K562 (cell line): ENCODE measurements around the gene PRSS8. TPM values are rescaled to one million over a fixed set of nuclear protein-coding genes. Genes with fewer than 3 reads are reported as not detected.

Experiments used
- ATAC-seq: fragments of 200-7000 bp; cut with Tn5 transposase; 3 replicates; pipeline ENCODE4 v1.9.1; 2020; ENCODE audit warnings: moderate library complexity
- BruUV-seq: library from RNA; stranded (reverse); fragments of 400-500 nt; replicated peaks from 2 replicates; lab custom pipeline; 2021; lab: Mats Ljungman, UMichigan
- CTCF ChIA-PET: fragments of 300-600 bp; formaldehyde crosslinking; extraction: SDS; loops from one replicate; lab custom pipeline; 2021; ENCODE audit warnings: low intra/inter-chr PET ratio; lab: Yijun Ruan, JAX
- POLR2A ChIA-PET: fragments of 300-600, 350-650 bp; sonication (Branson Sonifier 250); formaldehyde crosslinking; extraction: SDS; loops from one replicate; lab custom pipeline; 2021; ENCODE audit warnings: antibody characterized with exemption, inconsistent platforms; lab: Yijun Ruan, JAX
- DNase-seq, 4 experiments: peaks; one replicate each; pipeline versions ENCODE4 v3.0.0 to v3.0.0-alpha.2; 2011 to 2018; ENCODE audit warnings: low spot score in 3 of 4, mixed read lengths in 3 of 4; ENCODE audit errors: extremely low read depth in 1 of 4
- FAIRE-seq: peaks from 2 replicates; lab custom pipeline; 2011; peaks lifted over from hg19 to GRCh38; lab: Jason Lieb, UNC
- H2AFZ ChIP-seq: 2 replicates; pipeline ENCODE4 v1.6.0; 2011; ENCODE audit warnings: low read depth, low read length, control low read depth, inconsistent platforms
- H3K27ac ChIP-seq: fragments of 200-600 bp; 3 replicates; pipeline ENCODE4 v1.8.0; 2011; ENCODE audit warnings: low read depth, mild to moderate bottlenecking, control low read depth, inconsistent platforms, low read length, moderate library complexity, mixed read lengths; ENCODE audit errors: extremely low read depth
- H3K27me3 ChIP-seq, 2 experiments: fragments of 300-600 bp in 1 of 2; 2 replicates in 1 of 2; 3 replicates in 1 of 2; pipeline versions ENCODE4 v1.6.0 to v1.8.0; 2011; ENCODE audit warnings: inconsistent platforms in 2 of 2, low read length in 2 of 2, mild to moderate bottlenecking in 1 of 2, mixed read lengths in 1 of 2, moderate library complexity in 1 of 2; ENCODE audit not compliant: control insufficient read depth in 2 of 2, insufficient read depth in 2 of 2
- H3K36me3 ChIP-seq: fragments of 300-600 bp; 3 replicates; pipeline ENCODE4 v1.8.0; 2011; ENCODE audit warnings: mild to moderate bottlenecking, low read length, inconsistent platforms; ENCODE audit not compliant: control insufficient read depth, insufficient read depth
- H3K4me1 ChIP-seq, 2 experiments: fragments of 200-600 bp in 1 of 2; replicated peaks in 1 of 2; 2 replicates in 1 of 2; 3 replicates in 1 of 2; pipeline versions ENCODE4 v1.5.1 to v1.8.0; 2011; ENCODE audit warnings: inconsistent platforms in 2 of 2, low read length in 2 of 2, mild to moderate bottlenecking in 1 of 2, mixed read lengths in 1 of 2, moderate library complexity in 1 of 2; ENCODE audit not compliant: control insufficient read depth in 2 of 2, insufficient read depth in 2 of 2
- H3K4me2 ChIP-seq: 2 replicates; pipeline ENCODE4 v1.6.1; 2011; ENCODE audit warnings: low read length, control low read depth, inconsistent platforms, mixed read lengths; ENCODE audit not compliant: insufficient read depth
- H3K4me3 ChIP-seq: fragments of 200-600 bp; sonication (generic), shearing (Covaris generic); 2 replicates; pipeline ENCODE4 v1.5.1; 2016; ENCODE audit warnings: control low read depth, inconsistent platforms
- H3K79me2 ChIP-seq: fragments of 200-600 bp; 3 replicates; pipeline ENCODE4 v1.8.0; 2011; ENCODE audit warnings: low read length, inconsistent platforms; ENCODE audit not compliant: control insufficient read depth, insufficient read depth
- H3K9ac ChIP-seq, 2 experiments: 2 replicates each; pipeline versions ENCODE4 v1.6.0 to v1.6.1; 2011; ENCODE audit warnings: low read depth in 2 of 2, low read length in 2 of 2, control low read depth in 1 of 2, inconsistent platforms in 1 of 2, mild to moderate bottlenecking in 1 of 2, mixed read lengths in 1 of 2; ENCODE audit not compliant: insufficient read depth in 1 of 2
- H3K9me1 ChIP-seq: one replicate; pipeline ENCODE4 v1.6.0; 2011; ENCODE audit warnings: inconsistent platforms, mild to moderate bottlenecking, low read length, moderate library complexity; ENCODE audit not compliant: control insufficient read depth, insufficient read depth
- H3K9me3 ChIP-seq: replicated peaks from 2 replicates; pipeline ENCODE4 v1.5.1; 2011; ENCODE audit warnings: low read depth, low read length, inconsistent platforms; ENCODE audit not compliant: control insufficient read depth, insufficient read depth
- H4K20me1 ChIP-seq: replicated peaks from 2 replicates; pipeline ENCODE4 v1.6.1; 2011; ENCODE audit warnings: low read length, inconsistent platforms, mixed read lengths; ENCODE audit not compliant: control insufficient read depth, insufficient read depth
- C11orf30 ChIP-seq: fragments of 450-650 bp; IDR thresholded peaks from 2 replicates; pipeline ENCODE4 v1.6.1; 2016; ENCODE audit warnings: low read depth, mild to moderate bottlenecking
- ELK1 ChIP-seq: sonication (generic); formaldehyde crosslinking; IDR thresholded peaks from 2 replicates; pipeline ENCODE4 v1.8.1; 2022; ENCODE audit warnings: missing genetic modification reagents
- MNT ChIP-seq, 2 experiments: fragments of 450-650 bp; conservative IDR thresholded peaks; 2 replicates each; pipeline ENCODE4 v1.6.1; 2017; ENCODE audit warnings: mild to moderate bottlenecking in 2 of 2, moderate library complexity in 2 of 2
- POLR2H ChIP-seq: IDR thresholded peaks from 2 replicates; pipeline ENCODE4 v1.6.1; 2016; ENCODE audit warnings: missing genetic modification characterization, low read depth, mild to moderate bottlenecking, control low read depth, missing compliant biosample characterization, moderate library complexity
- ZNF830 ChIP-seq: fragments of 250-450 bp; sonication (Bioruptor Pico); IDR thresholded peaks from 2 replicates; pipeline ENCODE4 v1.5.0; 2021; ENCODE audit warnings: mild to moderate bottlenecking
- WGBS: fragments of 100-300 bp; shearing (Covaris generic); methylation state at CpG from one replicate; pipeline ENCODE4 v1.1.6; 2016; ENCODE audit warnings: low coverage, mixed read lengths; ENCODE audit not compliant: insufficient coverage; ENCODE audit errors: missing lambda C conversion rate; 5-methylcytosine and 5-hydroxymethylcytosine counted together
- in situ Hi-C: fragments of 300-500 bp; cut with MboI; formaldehyde crosslinking; loops from 4 replicates; pipeline ENCODE4 v1.15.0; 2018; ENCODE audit warnings: inconsistent platforms, mixed read lengths
- intact Hi-C: fragments of 100-400 bp; cut with micrococcal nuclease; formaldehyde crosslinking; loops from 2 replicates; pipeline ENCODE4 v1.14.2; 2022
- polyA plus RNA-seq, 8 experiments: library from polyadenylated mRNA; depleted of rRNA in 4 of 8; stranded (reverse) in 5 of 8; unstranded in 3 of 8; fragments of >200 nt; fragmentation: Nextera tagmentation in 2 of 8; fragmentation: Illumina TruSeq in 1 of 8; extraction: Ambion mirVana in 2 of 8; extraction: Trizol in 1 of 8; gene quantifications; 2 replicates each; pipeline versions ENCODE4 v1.2.1 to v1.2.3, GENCODE V29; 2011 to 2014; ENCODE audit warnings: inconsistent platforms in 1 of 8, missing spikeins in 1 of 8
- total RNA-seq, 7 experiments: library from RNA; depleted of rRNA in 6 of 7; stranded (reverse); fragments of >200 nt in 6 of 7; fragmentation: Illumina TruSeq in 2 of 7; extraction: Trizol in 2 of 7; gene quantifications; 2 replicates each; pipeline versions ENCODE4 v1.2.1 to v1.2.3, GENCODE V29; 2011 to 2021; ENCODE audit warnings: low replicate concordance in 1 of 7

Gene PRSS8
- total and polyA plus RNA-seq, 9 of the 15 experiments (the other 6 are each of a cell fraction or from before 2014, with no cell fraction given): 0.25 to 3.9 (median 1.3) TPM; not detected in 1

- TF ChIP-seq MNT (conservative IDR thresholded peaks at IDR 0.05): no peak
- no peak for TF ChIP-seq ELK1 (CRISPR knock-in tag)
- TF ChIP-seq POLR2H (tag): no peak
- TF ChIP-seq ZNF830: no peak
- no peak for TF ChIP-seq C11orf30
- H3K27me3 ChIP-seq: no peaks in the 10 kb centered on the region
- H3K4me1 ChIP-seq: peaks cover 5 to 50% of the 10 kb centered on the region in 2 experiments; a peak in 3 of 5 replicates
- FAIRE-seq (no peak), DNase-seq (no peak), ATAC-seq (no peak)
- H4K20me1 ChIP-seq: peaks cover 7% of the 10 kb centered on the region; the same call in 1 of the 2 replicates
- no peak overlapping the region for H3K4me3 ChIP-seq
- no peak overlapping the region for H3K27ac ChIP-seq
- H3K9me1 ChIP-seq: peaks cover 2% of the 10 kb centered on the region
- no peak overlapping the region for H2AFZ ChIP-seq
- ChIA-PET POLR2A (interaction anchor here (0.6 to 1.4 kb wide), 6 partner anchors 8 to 54 kb away, joined by 3 to 5 read pairs (median 4); partner anchors contain the start of genes KAT8, ZNF646 and ZNF668), CTCF (no interaction called here)
- H3K9me3 ChIP-seq: no peaks in the 10 kb centered on the region
- no peak overlapping the region for H3K4me2 ChIP-seq
- H3K79me2 ChIP-seq: peaks cover 8% of the 10 kb centered on the region
- intact Hi-C loops (no loop called here), in situ Hi-C loops (no loop called here)
- peak overlapping the region in 1 of 2 experiments; percentile 29; a peak in 1 of 4 replicates for H3K9ac ChIP-seq
- WGBS: 77% methylated on average over 4 of the region's 5 CpGs
- no TSS peak for BruUV-seq
- peaks cover 54% of the 10 kb centered on the region; the same call in 2 of the 3 replicates for H3K36me3 ChIP-seq
Measured at GRCh38 chr16:31087971-31088370, 47.6 kb downstream of the PRSS8 start.
